Tibial nerve (tissue), 3 donors: ENCODE measurements around the gene UTS2B.

ENCODE experiments used
- POLR2A ChIP-seq, 2 donors: fragments of 450-650 bp; IDR thresholded peaks; one replicate each; pipeline ENCODE4 v1.6.1; 2017; ENCODE audit warnings: antibody characterized with exemption in 2 of 2, mild to moderate bottlenecking in 2 of 2, moderate library complexity in 2 of 2
- TF ChIP-seq, protein P1 (sequence below), 5 experiments: fragments of 200-600 bp in 3 of 5; fragments of 450-650 bp in 2 of 5; sonication (generic) in 3 of 5; IDR thresholded peaks; one replicate each; pipeline ENCODE4 v1.5.1; 2016 to 2019; ENCODE audit warnings: antibody characterized with exemption in 5 of 5, mild to moderate bottlenecking in 3 of 5, moderate library complexity in 2 of 5

DNA sequence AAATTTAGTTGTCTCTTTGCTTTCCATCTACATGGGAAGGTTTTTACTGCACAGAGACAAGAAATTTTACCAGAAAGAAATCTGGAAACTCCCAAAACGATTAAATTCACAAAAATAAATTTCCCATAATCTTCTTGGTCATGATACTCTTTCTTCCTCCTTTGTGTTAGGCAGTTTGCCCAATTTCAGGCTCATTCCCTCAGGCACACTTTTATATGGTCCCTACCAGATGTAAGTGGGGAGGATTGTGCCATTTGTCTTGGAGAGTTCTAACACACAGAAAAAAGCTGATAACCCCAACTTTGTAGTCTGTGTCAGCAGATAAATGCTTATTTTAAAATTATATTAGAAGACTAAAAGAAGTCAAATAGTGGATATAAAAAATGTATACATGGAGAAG, 50.2 kb downstream of the UTS2B start:
- TF ChIP-seq, protein P1, sequence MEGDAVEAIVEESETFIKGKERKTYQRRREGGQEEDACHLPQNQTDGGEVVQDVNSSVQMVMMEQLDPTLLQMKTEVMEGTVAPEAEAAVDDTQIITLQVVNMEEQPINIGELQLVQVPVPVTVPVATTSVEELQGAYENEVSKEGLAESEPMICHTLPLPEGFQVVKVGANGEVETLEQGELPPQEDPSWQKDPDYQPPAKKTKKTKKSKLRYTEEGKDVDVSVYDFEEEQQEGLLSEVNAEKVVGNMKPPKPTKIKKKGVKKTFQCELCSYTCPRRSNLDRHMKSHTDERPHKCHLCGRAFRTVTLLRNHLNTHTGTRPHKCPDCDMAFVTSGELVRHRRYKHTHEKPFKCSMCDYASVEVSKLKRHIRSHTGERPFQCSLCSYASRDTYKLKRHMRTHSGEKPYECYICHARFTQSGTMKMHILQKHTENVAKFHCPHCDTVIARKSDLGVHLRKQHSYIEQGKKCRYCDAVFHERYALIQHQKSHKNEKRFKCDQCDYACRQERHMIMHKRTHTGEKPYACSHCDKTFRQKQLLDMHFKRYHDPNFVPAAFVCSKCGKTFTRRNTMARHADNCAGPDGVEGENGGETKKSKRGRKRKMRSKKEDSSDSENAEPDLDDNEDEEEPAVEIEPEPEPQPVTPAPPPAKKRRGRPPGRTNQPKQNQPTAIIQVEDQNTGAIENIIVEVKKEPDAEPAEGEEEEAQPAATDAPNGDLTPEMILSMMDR (IDR thresholded peaks at IDR 0.05) = no peak
- no peak for TF ChIP-seq POLR2A (IDR thresholded peaks at IDR 0.05)
